Measurements from ENCODE around the gene SKI.

Gene SKI

GRCh38 chr1:2279817-2280216, 51.7 kb downstream of the SKI start:
- DNase-seq: no peak

GRCh38 chr1:2282556-2283270, 54.6 kb downstream of the SKI start:
- no peak for DNase-seq

GRCh38 chr1:2283371-2283990, 55.4 kb downstream of the SKI start:
- DNase-seq: no peak

GRCh38 chr1:2283991-2284895, 56.1 kb downstream of the SKI start:
- no peak for DNase-seq

GRCh38 chr1:2284932-2285331, 56.8 kb downstream of the SKI start:
- no peak for DNase-seq

- DNase-seq: no peak
Observed at GRCh38 chr1:2286923-2287322, 58.8 kb downstream of the SKI start.

GRCh38 chr1:2287649-2288048, 59.5 kb downstream of the SKI start:
- no peak for DNase-seq

GRCh38 chr1:2288311-2288710, 60.2 kb downstream of the SKI start:
- no peak for DNase-seq

GRCh38 chr1:2288816-2289536, 60.9 kb downstream of the SKI start:
- DNase-seq: no peak

GRCh38 chr1:2289607-2290006, 61.5 kb downstream of the SKI start:
- no peak for DNase-seq

GRCh38 chr1:2290171-2290578, 62.1 kb downstream of the SKI start:
- DNase-seq: no peak

GRCh38 chr1:2290595-2291510, 62.7 kb downstream of the SKI start:
- no peak for DNase-seq

GRCh38 chr1:2291577-2291976, 63.5 kb downstream of the SKI start:
- DNase-seq: no peak

GRCh38 chr1:2292725-2293450, 64.8 kb downstream of the SKI start:
- no peak for DNase-seq

- no peak for DNase-seq
Observed at GRCh38 chr1:2294033-2294724, 66.1 kb downstream of the SKI start.

GRCh38 chr1:2294725-2295078, 66.6 kb downstream of the SKI start:
- DNase-seq: no peak

- no peak for DNase-seq
Observed at GRCh38 chr1:2295526-2295925, 67.4 kb downstream of the SKI start.

- DNase-seq: peak in 1 of 3 experiments; percentile 3
Observed at GRCh38 chr1:2296211-2296610, 68.1 kb downstream of the SKI start.

- no peak for DNase-seq
Observed at GRCh38 chr1:2296614-2297013, 68.5 kb downstream of the SKI start.

- no peak for DNase-seq
Observed at GRCh38 chr1:2297246-2298011, 69.3 kb downstream of the SKI start.

Data from NCI-H1417 (cell line).